ENCODE data around the gene PDSS2. TPM values are rescaled to one million over a fixed set of nuclear protein-coding genes. Genes with fewer than 3 reads are reported as not detected.
"Not testable (repeated sequence)": the region's sequence is repeated elsewhere in the genome, so short reads cannot be mapped to it uniquely, and the experiment has no call there.

Gene PDSS2
- total RNA-seq, 1 donor from 2014 or later = 13.0 TPM

DNA sequence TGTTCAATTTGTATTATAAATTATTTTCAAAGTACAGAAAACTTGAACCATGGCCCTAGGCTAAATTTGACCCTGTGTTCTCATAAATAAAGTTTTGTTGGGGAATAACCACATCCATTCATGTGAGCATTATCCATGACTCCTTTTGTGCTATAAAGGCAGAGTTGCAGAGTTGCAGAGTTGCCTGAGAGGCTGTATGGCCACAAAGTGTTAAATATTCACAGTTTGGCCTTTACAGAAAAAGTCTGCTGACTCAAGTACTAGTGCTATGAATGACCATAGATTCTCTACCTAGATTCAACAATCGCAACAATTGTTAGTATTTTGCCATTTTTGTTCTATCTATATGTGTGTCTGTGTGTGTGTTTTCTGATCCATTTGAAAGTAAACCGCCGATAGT lies 297.8 kb downstream of the PDSS2 start:
- Mint-ChIP-seq H3K4me3 (ENCODE audit: low read depth) (no peak overlapping the region), H3K4me1 (ENCODE audit: low read depth) (no peaks in the 10 kb centered on the region), H3K27ac (no peak overlapping the region), H3K36me3 (ENCODE audit: low read depth) (no peaks in the 10 kb centered on the region), H3K27me3 (ENCODE audit: low read depth) (no peaks in the 10 kb centered on the region), H3K9me3 (no peaks in the 10 kb centered on the region)
- intact Hi-C loops (cut with micrococcal nuclease) = no loop called here
- DNase-seq (ENCODE audit: low spot score) = no peak

- Mint-ChIP-seq H3K27me3 (ENCODE audit: low read depth) (no peaks in the 10 kb centered on the region), H3K36me3 (ENCODE audit: low read depth) (no peaks in the 10 kb centered on the region), H3K4me3 (ENCODE audit: low read depth) (no peak overlapping the region)
Measured at GRCh38 chr6:107156617-107157016, 302.7 kb downstream of the PDSS2 start.

GRCh38 chr6:107154801-107155160 lies 304.6 kb downstream of the PDSS2 start:
- Mint-ChIP-seq H3K27ac (no peak overlapping the region), H3K4me1 (ENCODE audit: low read depth) (no peaks in the 10 kb centered on the region), H3K36me3 (ENCODE audit: low read depth) (no peaks in the 10 kb centered on the region), H3K27me3 (ENCODE audit: low read depth) (no peaks in the 10 kb centered on the region), H3K4me3 (ENCODE audit: low read depth) (no peak overlapping the region), H3K9me3 (no peaks in the 10 kb centered on the region)
- no peak for DNase-seq (ENCODE audit: low spot score)
- intact Hi-C loops (cut with micrococcal nuclease) = no loop called here

More at GRCh38 chr6:107156617-107157016, 302.7 kb downstream of the PDSS2 start:
- intact Hi-C loops (cut with micrococcal nuclease) = no loop called here
- no peak overlapping the region for H3K27ac Mint-ChIP-seq
- H3K4me1 Mint-ChIP-seq (ENCODE audit: low read depth) = no peaks in the 10 kb centered on the region
- no peak for DNase-seq (ENCODE audit: low spot score)
- H3K9me3 Mint-ChIP-seq = no peaks in the 10 kb centered on the region

- no peaks in the 10 kb centered on the region for H3K36me3 Mint-ChIP-seq (ENCODE audit: low read depth)
- intact Hi-C loops (cut with micrococcal nuclease) = no loop called here
- H3K27ac Mint-ChIP-seq = no peak overlapping the region
- H3K27me3 Mint-ChIP-seq (ENCODE audit: low read depth) = no peaks in the 10 kb centered on the region
- no peaks in the 10 kb centered on the region for H3K4me1 Mint-ChIP-seq (ENCODE audit: low read depth)
- no peak for DNase-seq (ENCODE audit: low spot score)
- H3K9me3 Mint-ChIP-seq = no peaks in the 10 kb centered on the region
- no peak overlapping the region for H3K4me3 Mint-ChIP-seq (ENCODE audit: low read depth)
Measured at GRCh38 chr6:107154131-107154800, 305.1 kb downstream of the PDSS2 start.

DNA sequence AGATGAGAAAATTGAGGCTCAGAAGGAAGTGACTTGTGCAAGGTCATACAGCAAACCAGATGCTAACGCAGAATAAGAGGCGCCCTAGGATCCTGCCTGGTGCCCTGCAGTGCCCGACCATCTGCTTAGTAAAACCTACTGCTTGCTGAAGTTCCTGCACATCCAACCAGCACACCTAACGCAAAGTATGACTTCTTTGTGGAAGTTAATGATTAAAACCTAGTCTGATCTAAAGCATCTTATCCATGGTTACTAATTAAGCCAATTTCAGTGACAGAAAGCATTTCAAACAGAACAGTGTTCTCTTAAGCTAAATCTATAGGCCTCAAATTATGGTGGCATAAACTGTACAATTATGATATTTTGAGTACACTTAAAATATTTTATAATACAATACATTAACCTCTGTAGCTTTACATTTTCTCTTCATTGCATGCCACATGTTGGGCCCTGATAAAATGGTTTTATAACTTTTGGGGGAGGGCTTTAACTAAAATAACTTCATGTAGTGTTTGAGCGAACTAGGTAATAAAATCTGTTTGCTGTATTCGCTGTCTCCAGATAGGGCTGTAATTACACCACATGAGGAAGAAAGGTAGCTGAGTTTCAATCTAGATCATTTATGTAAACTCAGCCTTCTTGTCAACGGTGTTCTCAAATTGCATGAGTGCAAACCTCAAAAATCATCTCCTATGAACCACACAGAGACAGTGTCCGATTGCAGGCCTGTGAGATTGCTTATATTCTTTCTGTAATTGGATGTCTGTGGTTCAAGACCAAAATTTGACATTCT lies 306.5 kb downstream of the PDSS2 start:
- Mint-ChIP-seq H3K4me3 (ENCODE audit: low read depth) (no peak overlapping the region), H3K36me3 (ENCODE audit: low read depth) (no peaks in the 10 kb centered on the region), H3K9me3 (no peaks in the 10 kb centered on the region), H3K4me1 (ENCODE audit: low read depth) (no peaks in the 10 kb centered on the region), H3K27me3 (ENCODE audit: low read depth) (no peaks in the 10 kb centered on the region), H3K27ac (no peak overlapping the region)
- DNase-seq (ENCODE audit: low spot score) = no peak
- intact Hi-C loops (cut with micrococcal nuclease) = no loop called here

DNA sequence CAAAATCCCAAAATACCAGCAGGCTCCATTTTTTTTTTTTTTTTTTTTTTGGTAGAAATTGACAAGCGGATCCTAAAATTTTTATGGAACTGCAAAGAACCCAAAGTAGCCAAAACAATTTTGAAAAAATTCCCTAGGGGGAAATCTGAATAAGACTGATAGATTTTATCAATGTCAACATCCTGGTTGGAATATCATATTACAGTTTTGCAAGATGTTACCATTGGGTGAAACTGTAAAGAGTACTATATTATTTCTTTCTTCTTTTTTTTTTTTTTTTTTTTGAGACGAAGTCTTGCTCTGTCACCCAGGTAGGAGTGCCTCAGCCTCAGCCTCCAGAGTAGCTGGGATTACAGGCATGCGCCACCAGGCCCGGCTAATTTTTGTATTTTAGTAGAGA lies 314.7 kb downstream of the PDSS2 start:
- H3K36me3 Mint-ChIP-seq (ENCODE audit: low read depth) = no peaks in the 10 kb centered on the region
- H3K27ac Mint-ChIP-seq = no peak overlapping the region
- H3K27me3 Mint-ChIP-seq (ENCODE audit: low read depth) = no peaks in the 10 kb centered on the region
- intact Hi-C loops (cut with micrococcal nuclease) = no loop called here
- DNase-seq (ENCODE audit: low spot score) = no peak
- no peak overlapping the region for H3K4me3 Mint-ChIP-seq (ENCODE audit: low read depth)
- H3K4me1 Mint-ChIP-seq (ENCODE audit: low read depth) = no peaks in the 10 kb centered on the region
- no peaks in the 10 kb centered on the region for H3K9me3 Mint-ChIP-seq

DNA sequence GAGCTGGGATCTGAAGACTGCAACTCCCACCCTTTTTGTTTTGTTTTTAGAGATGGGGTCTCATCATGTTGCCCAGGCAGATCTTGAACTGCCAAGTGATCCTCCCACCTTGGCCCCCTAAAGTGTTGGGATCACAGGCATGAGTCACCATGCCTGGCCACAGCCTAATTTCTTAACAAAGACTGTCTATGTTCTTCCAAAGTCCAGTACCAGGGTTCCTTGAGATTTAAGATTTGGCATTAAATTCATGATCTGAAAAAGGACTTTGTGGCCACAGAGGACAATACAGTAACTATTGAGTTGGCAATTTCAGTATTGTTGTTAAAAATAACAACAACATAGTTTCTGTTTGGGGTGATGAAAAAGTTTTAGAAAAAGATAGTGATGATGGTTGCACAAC lies 315.4 kb downstream of the PDSS2 start:
- Mint-ChIP-seq H3K4me1 (ENCODE audit: low read depth) (no peaks in the 10 kb centered on the region), H3K27me3 (ENCODE audit: low read depth) (no peaks in the 10 kb centered on the region), H3K9me3 (no peaks in the 10 kb centered on the region), H3K27ac (no peak overlapping the region), H3K36me3 (ENCODE audit: low read depth) (no peaks in the 10 kb centered on the region), H3K4me3 (ENCODE audit: low read depth) (no peak overlapping the region)
- no peak for DNase-seq (ENCODE audit: low spot score)
- intact Hi-C loops (cut with micrococcal nuclease) = no loop called here

GRCh38 chr6:107140581-107140980 lies 318.8 kb downstream of the PDSS2 start:
- intact Hi-C loops (cut with micrococcal nuclease) = no loop called here
- no peaks in the 10 kb centered on the region for H3K27me3 Mint-ChIP-seq (ENCODE audit: low read depth)

GRCh38 chr6:107136324-107136723 lies 323.0 kb downstream of the PDSS2 start:
- H3K9me3 Mint-ChIP-seq; H3K4me3 Mint-ChIP-seq (ENCODE audit: low read depth); H3K27ac Mint-ChIP-seq; intact Hi-C loops (cut with micrococcal nuclease); H3K27me3 Mint-ChIP-seq (ENCODE audit: low read depth); DNase-seq (ENCODE audit: low spot score); H3K36me3 Mint-ChIP-seq (ENCODE audit: low read depth); H3K4me1 Mint-ChIP-seq (ENCODE audit: low read depth): not testable (repeated sequence)

More at GRCh38 chr6:107140581-107140980, 318.8 kb downstream of the PDSS2 start:
- Mint-ChIP-seq H3K27ac (no peak overlapping the region), H3K9me3 (no peaks in the 10 kb centered on the region), H3K36me3 (ENCODE audit: low read depth) (no peaks in the 10 kb centered on the region), H3K4me1 (ENCODE audit: low read depth) (no peaks in the 10 kb centered on the region), H3K4me3 (ENCODE audit: low read depth) (no peak overlapping the region)
- no peak for DNase-seq (ENCODE audit: low spot score)

- H3K36me3 Mint-ChIP-seq (ENCODE audit: low read depth); H3K27ac Mint-ChIP-seq; H3K27me3 Mint-ChIP-seq (ENCODE audit: low read depth); H3K4me3 Mint-ChIP-seq (ENCODE audit: low read depth); intact Hi-C loops (cut with micrococcal nuclease); DNase-seq (ENCODE audit: low spot score); H3K9me3 Mint-ChIP-seq; H3K4me1 Mint-ChIP-seq (ENCODE audit: low read depth): not testable (repeated sequence)
Measured at GRCh38 chr6:107135048-107135680, 324.2 kb downstream of the PDSS2 start.

DNA sequence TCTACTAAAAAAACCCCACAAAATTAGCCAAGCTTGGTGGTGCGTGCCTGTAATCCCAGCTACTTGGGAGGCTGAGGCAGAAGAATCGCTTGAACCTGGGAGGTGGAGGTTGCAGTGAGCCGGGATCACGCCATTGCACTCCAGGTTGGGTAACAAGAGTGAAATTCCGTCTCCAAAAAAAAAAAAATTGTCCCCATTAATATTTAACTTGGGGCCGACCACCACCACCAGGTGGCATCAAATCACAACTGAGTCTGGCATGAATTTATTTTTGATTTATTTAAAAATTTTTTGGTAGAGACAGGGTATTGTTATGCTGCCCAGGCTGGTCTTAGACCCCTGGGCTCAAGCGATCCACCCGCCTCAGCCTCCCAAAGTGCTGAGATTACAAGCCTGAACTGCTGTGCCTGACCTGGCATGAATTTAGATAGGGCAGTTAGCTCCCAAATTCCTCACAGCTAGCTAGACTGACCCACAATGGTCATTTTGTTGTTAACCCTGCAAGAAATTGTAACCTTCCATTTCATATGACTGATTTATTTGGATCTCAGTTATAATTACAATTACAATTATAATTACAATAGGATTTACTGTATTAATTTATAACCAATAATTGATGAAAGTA lies 326.9 kb downstream of the PDSS2 start:
- Mint-ChIP-seq H3K9me3 (no peaks in the 10 kb centered on the region), H3K27me3 (ENCODE audit: low read depth) (peaks cover 6% of the 10 kb centered on the region), H3K36me3 (ENCODE audit: low read depth) (no peaks in the 10 kb centered on the region), H3K4me1 (ENCODE audit: low read depth) (no peaks in the 10 kb centered on the region), H3K27ac (no peak overlapping the region), H3K4me3 (ENCODE audit: low read depth) (no peak overlapping the region)
- no peak for DNase-seq (ENCODE audit: low spot score)
- intact Hi-C loops (cut with micrococcal nuclease) = no loop called here

DNA sequence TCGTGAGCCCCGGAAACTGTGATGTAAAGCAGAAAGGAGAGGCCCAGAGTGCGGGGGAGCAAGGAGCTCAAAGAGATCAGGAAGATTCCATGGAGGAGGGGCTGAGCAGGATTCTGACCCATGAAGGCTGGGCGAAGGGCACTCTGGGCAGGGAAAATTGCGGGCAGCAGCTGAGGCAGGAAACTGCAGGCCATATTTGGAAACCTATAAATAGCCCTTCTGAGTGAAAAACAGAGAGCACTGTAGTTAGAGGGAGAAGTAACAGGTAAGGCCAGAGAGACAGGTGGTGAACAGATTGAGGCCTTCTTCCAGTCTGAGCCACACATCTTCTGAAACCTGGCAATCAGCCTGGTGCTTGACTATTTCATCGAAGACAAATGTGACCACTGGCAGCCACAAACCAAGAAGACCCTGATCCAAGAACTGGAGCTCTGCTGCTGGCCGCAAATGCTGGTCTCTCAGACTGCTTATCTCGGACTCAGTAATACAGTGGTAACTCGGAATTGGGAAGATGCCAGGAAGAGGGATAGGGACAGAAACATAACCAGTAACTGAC lies 329.9 kb downstream of the PDSS2 start:
- no peaks in the 10 kb centered on the region for H3K9me3 Mint-ChIP-seq
- intact Hi-C loops (cut with micrococcal nuclease) = no loop called here
- DNase-seq (ENCODE audit: low spot score) = no peak
- peaks cover 6% of the 10 kb centered on the region for H3K27me3 Mint-ChIP-seq (ENCODE audit: low read depth)
- peaks cover 4% of the 10 kb centered on the region for H3K4me1 Mint-ChIP-seq (ENCODE audit: low read depth)
- no peak overlapping the region for H3K27ac Mint-ChIP-seq
- H3K36me3 Mint-ChIP-seq (ENCODE audit: low read depth) = no peaks in the 10 kb centered on the region
- H3K4me3 Mint-ChIP-seq (ENCODE audit: low read depth) = no peak overlapping the region

Measured in activated T-helper 2 cell treated with anti-CD3 and anti-CD28 coated beads, Interferon-gamma antibody, Interleukin-2, Interleukin-4, amounts not matched to agents 10 μg/mL and 5 μg/mL and 100 μg/mL, durations not matched to agents 14 hours and 24 hours and 36 hours (primary cell).